NCI-H748 (cell line): ENCODE measurements around the gene MCEMP1.
A peak's percentile ranks its signal among the peaks of the same experiment; 100 is the strongest.
"Not testable (repeated sequence)": the region's sequence is repeated elsewhere in the genome, so short reads cannot be mapped to it uniquely, and the experiment has no call there.

Experiments used
- DNase-seq: peaks from one replicate; lab custom pipeline; 2025; ENCODE audit not compliant: unreplicated experiment; lab: John Stamatoyannopoulos, UW

Gene MCEMP1

GRCh38 chr19:7643629-7644549 is 33.0 kb upstream of the MCEMP1 start:
- not testable (repeated sequence) for DNase-seq

- no peak for DNase-seq
Observed at GRCh38 chr19:7644550-7644877, 32.4 kb upstream of the MCEMP1 start.

GRCh38 chr19:7645163-7645562 is 31.7 kb upstream of the MCEMP1 start:
- DNase-seq = no peak

- DNase-seq = no peak
Observed at GRCh38 chr19:7645656-7646425, 31.0 kb upstream of the MCEMP1 start.

- no peak for DNase-seq
Observed at GRCh38 chr19:7646426-7646700, 30.5 kb upstream of the MCEMP1 start.

GRCh38 chr19:7647156-7647555 is 29.7 kb upstream of the MCEMP1 start:
- no peak for DNase-seq

GRCh38 chr19:7648265-7649014 is 28.4 kb upstream of the MCEMP1 start:
- DNase-seq = no peak

DNA sequence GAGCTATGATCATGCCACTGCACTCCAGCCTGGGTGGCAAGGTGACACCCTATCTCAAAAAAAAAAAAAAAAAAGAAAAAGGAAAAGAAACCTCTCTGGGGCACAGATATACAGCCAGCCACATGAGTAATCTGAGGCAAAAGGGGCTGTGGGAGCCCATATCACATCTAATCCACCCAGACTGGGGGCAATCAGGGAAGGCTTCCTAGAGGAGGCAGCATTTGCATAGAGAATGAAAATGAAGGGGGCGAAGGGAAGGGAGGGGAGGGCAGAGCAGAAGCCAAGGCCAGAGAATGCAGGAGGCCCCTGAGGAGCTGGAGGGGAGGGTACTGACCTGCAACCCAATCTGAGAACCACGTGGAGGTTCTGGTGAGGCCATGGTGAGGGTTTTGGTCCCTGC is 26.7 kb upstream of the MCEMP1 start:
- DNase-seq = no peak

DNA sequence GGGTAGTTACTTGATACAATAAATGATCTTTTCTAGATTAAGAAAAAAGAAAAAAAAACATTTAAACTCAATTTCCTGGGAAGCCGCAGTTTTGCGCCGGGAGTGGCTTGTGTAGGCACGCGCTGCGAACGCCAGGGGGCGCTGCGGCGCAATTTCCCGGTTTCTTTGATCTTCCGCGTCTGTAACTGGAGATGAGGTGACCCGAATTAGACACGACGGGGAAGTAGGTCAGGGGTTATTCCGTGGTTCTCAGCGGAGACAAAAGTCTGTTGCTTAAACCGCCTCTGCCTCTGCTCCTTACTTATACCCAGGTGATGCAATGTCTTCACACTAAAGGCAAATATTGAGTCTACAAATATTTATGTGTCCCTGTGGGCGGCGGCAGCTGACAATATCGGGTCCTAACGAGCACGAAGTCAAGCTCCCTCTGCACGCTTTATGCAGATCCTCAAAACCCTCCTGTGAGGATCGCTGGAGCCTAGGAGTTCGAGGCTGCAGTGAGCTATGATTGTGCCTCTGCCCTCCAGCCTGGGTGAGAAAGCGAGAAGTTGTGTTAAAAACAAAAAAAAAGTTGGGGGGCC is 24.7 kb upstream of the MCEMP1 start:
- peak; percentile 70 for DNase-seq

DNA sequence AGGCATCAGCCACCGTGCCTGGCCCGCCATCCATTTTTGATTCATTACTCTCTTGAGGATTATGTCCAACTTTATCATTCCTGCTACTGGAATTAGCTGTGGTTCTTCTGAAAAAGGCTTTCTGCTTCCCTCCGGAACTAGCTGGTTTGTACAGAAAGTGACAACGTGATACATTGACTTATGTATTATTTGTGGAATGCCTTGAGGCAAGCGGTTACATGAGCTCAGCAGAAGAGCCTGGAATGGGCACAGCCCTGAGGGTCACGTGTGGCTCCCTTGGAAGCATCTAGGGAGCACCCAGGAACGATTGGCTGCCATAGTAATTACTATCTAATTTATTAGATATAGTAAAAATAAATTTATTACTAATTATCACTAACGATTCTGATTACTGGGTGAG is 22.5 kb upstream of the MCEMP1 start:
- DNase-seq = no peak

DNA sequence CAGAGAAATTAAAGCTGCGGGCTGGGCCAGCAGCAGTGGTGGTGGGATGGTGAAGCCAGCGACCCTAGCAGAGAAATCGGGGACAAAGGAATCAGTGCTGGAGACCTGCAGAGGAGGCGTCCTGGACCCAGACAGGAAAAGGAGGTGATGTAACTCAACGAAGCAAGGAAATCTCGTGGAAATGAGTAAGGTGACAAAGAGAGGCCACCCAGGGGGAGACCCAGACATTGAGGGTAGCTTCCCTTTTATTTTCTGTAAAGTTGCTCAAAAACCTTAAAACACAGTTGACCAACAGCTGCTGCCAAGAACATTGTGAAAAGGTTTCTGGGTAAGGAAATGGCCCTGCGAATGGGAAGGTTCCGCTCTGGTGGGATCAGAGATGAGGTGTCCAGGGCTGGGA is 21.3 kb upstream of the MCEMP1 start:
- no peak for DNase-seq

GRCh38 chr19:7657131-7657751 is 19.6 kb upstream of the MCEMP1 start:
- no peak for DNase-seq

GRCh38 chr19:7658219-7658686 is 18.6 kb upstream of the MCEMP1 start:
- DNase-seq = peak; percentile 34

DNA sequence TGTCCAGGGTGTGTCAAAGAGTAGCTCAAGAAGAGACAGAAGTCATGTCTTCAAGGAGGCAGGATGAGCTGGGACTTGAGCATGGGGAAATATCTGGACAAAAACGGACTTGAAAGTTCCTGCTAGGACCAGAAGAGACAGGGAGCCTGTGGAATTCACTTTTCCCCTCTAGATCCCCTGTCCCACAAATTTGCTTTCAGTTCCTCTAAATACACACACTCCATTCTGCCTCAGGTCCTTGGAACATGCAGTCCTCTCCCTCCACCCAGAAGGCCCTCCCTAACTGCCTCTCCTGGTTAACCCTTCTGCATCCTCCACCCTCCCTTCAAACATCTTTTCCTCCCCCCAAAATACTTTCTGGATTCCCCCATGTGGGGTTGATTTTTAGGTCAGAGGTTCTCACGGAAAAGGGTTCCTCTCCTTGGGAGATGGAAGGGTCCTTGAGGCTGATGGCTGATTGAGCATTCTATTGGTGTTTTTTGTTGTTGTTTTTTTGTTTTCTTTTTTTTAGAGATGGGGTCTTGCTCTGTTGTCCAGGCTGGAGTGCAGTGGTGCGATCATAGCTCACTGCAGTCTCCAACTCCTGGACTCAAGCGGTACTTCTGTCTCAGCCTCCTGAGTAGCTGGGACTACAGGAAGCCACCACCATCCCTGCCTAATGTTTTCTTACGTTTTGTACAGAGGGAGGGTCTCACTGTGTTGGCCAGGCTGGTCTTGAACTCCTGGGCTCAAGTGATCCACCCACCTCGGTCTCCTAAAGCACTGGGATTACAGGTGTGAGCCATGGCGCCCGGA is 14.9 kb upstream of the MCEMP1 start:
- DNase-seq = no peak

- no peak for DNase-seq
Observed at GRCh38 chr19:7662657-7663056, 14.2 kb upstream of the MCEMP1 start.

DNA sequence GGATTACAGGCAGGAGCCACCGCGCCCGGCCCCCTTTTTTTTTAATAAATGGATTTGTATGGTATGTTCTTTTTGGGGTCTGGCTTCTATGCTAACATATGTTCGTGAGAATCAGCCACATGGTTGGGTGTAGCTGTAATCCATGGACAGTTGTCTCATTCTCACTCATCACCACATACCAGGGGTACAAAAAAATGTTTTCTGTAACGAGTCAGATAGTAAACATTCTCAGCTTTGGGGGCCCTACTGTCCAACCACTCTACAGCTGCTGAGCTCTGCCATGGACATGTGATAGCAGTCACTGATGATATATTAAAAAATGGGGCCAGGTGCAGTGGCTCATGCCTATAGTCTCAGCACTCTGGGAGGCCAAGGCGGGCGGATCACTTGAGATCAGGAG is 13.2 kb upstream of the MCEMP1 start:
- no peak for DNase-seq

GRCh38 chr19:7665076-7665475 is 11.8 kb upstream of the MCEMP1 start:
- no peak for DNase-seq

- DNase-seq = no peak
Observed at GRCh38 chr19:7668842-7669241, 8.0 kb upstream of the MCEMP1 start, which contains the start of gene RETN. Gene RETN, plus strand, starts transcription at chr19:7669049. Its CDS starts 278 bp downstream, at chr19:7669327.

DNA sequence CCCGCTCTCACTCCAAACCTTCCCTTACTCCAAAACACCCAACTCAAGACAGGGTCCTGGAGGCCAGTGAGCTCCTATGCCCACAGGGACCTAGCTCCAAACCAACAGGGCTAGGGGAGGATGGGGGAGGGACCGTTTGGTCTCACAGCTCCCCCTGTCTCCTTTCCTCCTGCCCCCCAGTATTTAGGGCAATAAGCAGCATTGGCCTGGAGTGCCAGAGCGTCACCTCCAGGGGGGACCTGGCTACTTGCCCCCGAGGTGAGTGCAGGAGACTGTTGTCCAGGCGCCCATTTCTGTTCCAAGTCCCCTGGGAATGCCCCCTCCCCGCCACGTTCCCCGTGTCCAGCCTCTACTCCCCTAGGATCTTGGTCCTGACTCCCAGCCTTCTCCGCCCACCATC is 7.2 kb upstream of the MCEMP1 start:
- no peak for DNase-seq
